HepG2 (cell line): ENCODE results near the gene SULT1E1. TPM values are rescaled to one million over a fixed set of nuclear protein-coding genes. Genes with fewer than 3 reads are reported as not detected.
A peak's percentile ranks its signal among the peaks of the same experiment; 100 is the strongest.

ENCODE experiments used
- ATF7-NPFF ChIP-seq: sonication (generic); formaldehyde crosslinking; IDR thresholded peaks from 2 replicates; pipeline ENCODE4 v1.8.1; 2023; ENCODE audit warnings: mild to moderate bottlenecking, low read depth, missing genetic modification reagents, moderate library complexity
- BCLAF1 ChIP-seq: fragments of 450-650 bp; IDR thresholded peaks from 2 replicates; pipeline ENCODE4 v1.6.1; 2017; ENCODE audit warnings: mild to moderate bottlenecking
- CEBPG ChIP-seq: IDR thresholded peaks from 2 replicates; pipeline ENCODE4 v1.6.1; 2016
- CHD2 ChIP-seq: IDR thresholded peaks from 2 replicates; pipeline ENCODE4 v1.6.1; 2011; ENCODE audit warnings: low read depth, low read length, improper control_type of control experiment
- ESRRA ChIP-seq: sonication (generic); formaldehyde crosslinking; IDR thresholded peaks from 2 replicates; pipeline ENCODE4 v1.5.1; 2020; ENCODE audit warnings: mild to moderate bottlenecking, low read depth, missing genetic modification reagents
- FOXA3 ChIP-seq: IDR thresholded peaks from 2 replicates; pipeline ENCODE4 v1.6.1; 2016; ENCODE audit warnings: missing genetic modification reagents, missing compliant biosample characterization
- HES4 ChIP-seq: sonication (generic); formaldehyde crosslinking; IDR thresholded peaks from 2 replicates; pipeline ENCODE4 v1.9.0; 2021; ENCODE audit warnings: mild to moderate bottlenecking, missing genetic modification reagents, borderline replicate concordance
- HNF4G ChIP-seq, 2 experiments: sonication (generic) in 1 of 2; formaldehyde crosslinking in 1 of 2; IDR thresholded peaks; 2 replicates each; pipeline versions ENCODE4 v1.4.0 to v1.6.1; 2011 to 2020; ENCODE audit warnings: borderline replicate concordance in 2 of 2, low read depth in 2 of 2, mild to moderate bottlenecking in 2 of 2, low read length in 1 of 2, missing genetic modification reagents in 1 of 2, moderate library complexity in 1 of 2
- MTA1 ChIP-seq: sonication (generic); formaldehyde crosslinking; IDR thresholded peaks from 2 replicates; pipeline ENCODE4 v1.4.0; 2020; ENCODE audit warnings: missing genetic modification reagents, mild to moderate bottlenecking, borderline replicate concordance
- MXD1 ChIP-seq: sonication (generic); formaldehyde crosslinking; IDR thresholded peaks from 2 replicates; pipeline ENCODE4 v1.4.0; 2020; ENCODE audit warnings: mild to moderate bottlenecking, missing genetic modification reagents
- ONECUT2 ChIP-seq: sonication (generic); formaldehyde crosslinking; IDR thresholded peaks from 2 replicates; pipeline ENCODE4 v1.4.0; 2020; ENCODE audit warnings: missing genetic modification reagents
- PAX8 ChIP-seq: sonication (generic); formaldehyde crosslinking; IDR thresholded peaks from 2 replicates; pipeline ENCODE4 v1.8.0; 2022; ENCODE audit warnings: mild to moderate bottlenecking, missing genetic modification reagents, borderline replicate concordance
- RFXAP ChIP-seq: sonication (generic); formaldehyde crosslinking; IDR thresholded peaks from 2 replicates; pipeline ENCODE4 v1.4.0; 2020; ENCODE audit warnings: missing genetic modification reagents, borderline replicate concordance
- SAFB2 ChIP-seq: sonication (generic); formaldehyde crosslinking; IDR thresholded peaks from 2 replicates; pipeline ENCODE4 v1.5.1; 2020; ENCODE audit warnings: missing genetic modification reagents, low read depth, mild to moderate bottlenecking, borderline replicate concordance
- SIN3A ChIP-seq: IDR thresholded peaks from 2 replicates; pipeline ENCODE4 v1.6.1; 2011; ENCODE audit warnings: low read depth, mild to moderate bottlenecking, control low read depth, low read length, borderline replicate concordance
- SKIL ChIP-seq: sonication (generic); formaldehyde crosslinking; IDR thresholded peaks from 2 replicates; pipeline ENCODE4 v1.8.0; 2022; ENCODE audit warnings: missing genetic modification reagents, mild to moderate bottlenecking, moderate library complexity, borderline replicate concordance
- ZBTB1 ChIP-seq: sonication (generic); formaldehyde crosslinking; IDR thresholded peaks from 2 replicates; pipeline ENCODE4 v1.4.0; 2020; ENCODE audit warnings: missing genetic modification reagents, borderline replicate concordance
- ZNF331 ChIP-seq: sonication (generic); formaldehyde crosslinking; IDR thresholded peaks from 2 replicates; pipeline ENCODE4 v1.4.0; 2020; ENCODE audit warnings: missing genetic modification reagents
- ZNF354B ChIP-seq: sonication (generic); formaldehyde crosslinking; IDR thresholded peaks from 2 replicates; pipeline ENCODE4 v1.8.0; 2022; ENCODE audit warnings: mild to moderate bottlenecking, missing genetic modification reagents
- ZNF382 ChIP-seq: sonication (generic); formaldehyde crosslinking; IDR thresholded peaks from 2 replicates; pipeline ENCODE4 v1.5.0; 2020; ENCODE audit warnings: missing genetic modification reagents, mild to moderate bottlenecking, borderline replicate concordance
- ZNF816 ChIP-seq: sonication (generic); formaldehyde crosslinking; IDR thresholded peaks from 2 replicates; pipeline ENCODE4 v1.8.0; 2022; ENCODE audit warnings: missing genetic modification reagents, mild to moderate bottlenecking, borderline replicate concordance
- polyA plus RNA-seq, 8 experiments: library from polyadenylated mRNA; depleted of rRNA in 3 of 8; stranded (reverse) in 7 of 8; unstranded in 1 of 8; fragments of >200 nt; fragmentation: Illumina TruSeq in 4 of 8; extraction: Trizol in 4 of 8; gene quantifications; 2 replicates each; pipeline versions ENCODE4 v1.2.1 to v1.2.3, GENCODE V29; 2011 to 2016; ENCODE audit warnings: low read depth in 4 of 8, missing spikeins in 1 of 8, mixed read lengths in 1 of 8; ENCODE audit not compliant: insufficient read depth in 1 of 8
- total RNA-seq, 5 experiments: library from RNA; depleted of rRNA; stranded (reverse); fragments of >200 nt; fragmentation: Illumina TruSeq; extraction: Trizol; gene quantifications; 2 replicates each; pipeline ENCODE4 v1.2.3, GENCODE V29; 2016; ENCODE audit warnings: low read depth in 1 of 5
- TF ChIP-seq, protein P1 (sequence below): sonication (generic); formaldehyde crosslinking; IDR thresholded peaks from 2 replicates; pipeline ENCODE4 v1.4.0; 2020; ENCODE audit warnings: missing genetic modification reagents

Gene SULT1E1
- total and polyA plus RNA-seq, 2 of the 13 experiments (the other 11 are each of a cell fraction or from before 2014, with no cell fraction given): 1.7 to 3.9 TPM

DNA sequence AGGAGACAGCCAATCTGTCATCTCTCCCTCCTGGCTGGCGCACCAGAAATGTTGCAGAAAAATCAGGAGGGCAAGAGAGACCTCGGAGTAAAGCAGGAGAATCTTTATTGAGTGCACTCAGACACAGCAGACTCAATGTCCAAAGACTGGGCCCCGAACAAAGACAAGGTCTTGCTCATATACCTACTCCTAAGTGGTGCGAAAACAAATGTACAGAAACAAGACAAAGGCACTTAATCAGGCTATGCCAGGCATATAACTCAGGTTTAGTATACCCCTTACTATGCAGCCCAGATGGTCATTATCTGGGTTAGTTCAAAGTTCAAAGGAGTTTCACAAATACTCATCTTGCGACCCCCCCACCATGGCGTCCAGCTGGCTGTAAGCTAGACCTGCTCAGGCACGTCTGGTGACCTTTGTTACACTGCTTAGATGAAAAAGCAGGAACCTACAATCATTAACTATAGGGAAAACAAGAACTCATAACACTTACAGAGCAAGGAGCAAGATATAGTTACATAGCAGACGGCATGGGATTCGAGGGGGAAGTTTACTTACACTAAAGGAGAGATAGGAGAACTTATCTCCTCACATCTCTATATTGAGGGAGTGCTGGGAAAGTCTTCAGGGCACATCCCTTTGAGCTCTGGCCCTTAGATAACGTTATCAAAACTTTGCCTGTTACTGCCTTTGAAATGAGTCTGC is 27.5 kb downstream of the SULT1E1 start (continued):
- TF ChIP-seq ZBTB1 (CRISPR knock-in tag): no peak
- no peak for TF ChIP-seq SAFB2 (CRISPR knock-in tag)
- peak; percentile 62; the same call in 1 of the 2 replicates for TF ChIP-seq ONECUT2 (CRISPR knock-in tag)
- peak; percentile 97 for TF ChIP-seq FOXA3 (CRISPR knock-in tag)
- no peak for TF ChIP-seq SIN3A
- no peak for TF ChIP-seq ZNF354B
- TF ChIP-seq ATF7-NPFF (CRISPR knock-in tag): peak; percentile 40; the same call in 1 of the 2 replicates
- no peak for TF ChIP-seq HES4 (CRISPR knock-in tag)
- no peak; the same call in none of the 2 replicates for TF ChIP-seq RFXAP (CRISPR knock-in tag)
- no peak for TF ChIP-seq ZNF382 (CRISPR knock-in tag)
- TF ChIP-seq SKIL: peak; percentile 94
- no peak for TF ChIP-seq ZNF816 (CRISPR knock-in tag)
- TF ChIP-seq, protein P1, sequence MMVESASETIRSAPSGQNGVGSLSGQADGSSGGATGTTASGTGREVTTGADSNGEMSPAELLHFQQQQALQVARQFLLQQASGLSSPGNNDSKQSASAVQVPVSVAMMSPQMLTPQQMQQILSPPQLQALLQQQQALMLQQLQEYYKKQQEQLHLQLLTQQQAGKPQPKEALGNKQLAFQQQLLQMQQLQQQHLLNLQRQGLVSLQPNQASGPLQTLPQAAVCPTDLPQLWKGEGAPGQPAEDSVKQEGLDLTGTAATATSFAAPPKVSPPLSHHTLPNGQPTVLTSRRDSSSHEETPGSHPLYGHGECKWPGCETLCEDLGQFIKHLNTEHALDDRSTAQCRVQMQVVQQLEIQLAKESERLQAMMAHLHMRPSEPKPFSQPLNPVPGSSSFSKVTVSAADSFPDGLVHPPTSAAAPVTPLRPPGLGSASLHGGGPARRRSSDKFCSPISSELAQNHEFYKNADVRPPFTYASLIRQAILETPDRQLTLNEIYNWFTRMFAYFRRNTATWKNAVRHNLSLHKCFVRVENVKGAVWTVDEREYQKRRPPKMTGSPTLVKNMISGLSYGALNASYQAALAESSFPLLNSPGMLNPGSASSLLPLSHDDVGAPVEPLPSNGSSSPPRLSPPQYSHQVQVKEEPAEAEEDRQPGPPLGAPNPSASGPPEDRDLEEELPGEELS: peak; percentile 96
- peak; percentile 74 for TF ChIP-seq CEBPG (CRISPR knock-in tag)
- no peak for TF ChIP-seq BCLAF1
- TF ChIP-seq ZNF331 (CRISPR knock-in tag): peak; percentile 74; the same call in 1 of the 2 replicates
- TF ChIP-seq PAX8: no peak
- peak; percentile 91 for TF ChIP-seq HNF4G (IDR thresholded peaks at IDR 0.05; ENCODE audit: borderline replicate concordance, low read depth, low read length)
- TF ChIP-seq HNF4G (CRISPR knock-in tag; IDR thresholded peaks at IDR 0.05; ENCODE audit: borderline replicate concordance, low read depth): peak; percentile 92
- TF ChIP-seq MTA1 (CRISPR knock-in tag): peak; percentile 31; the same call in 1 of the 2 replicates
- TF ChIP-seq CHD2: no peak
- no peak for TF ChIP-seq ESRRA (CRISPR knock-in tag)
- TF ChIP-seq MXD1 (CRISPR knock-in tag): no peak
